A673 (cell line): ENCODE measurements around the gene NCAM2.

Experiments used
- EZH2 ChIP-seq: fragments of 200-600 bp; sonication (generic); IDR thresholded peaks from 2 replicates; pipeline ENCODE4 v1.6.1; 2017; ENCODE audit warnings: borderline replicate concordance, low read depth, mild to moderate bottlenecking, mixed read lengths, antibody characterized with exemption, low read length; ENCODE audit not compliant: poor library complexity, severe bottlenecking
- TF ChIP-seq, protein P1 (sequence below): fragments of 300-800, 200-600 bp; sonication (generic); conservative IDR thresholded peaks from 2 replicates; pipeline ENCODE4 v1.5.1; 2017; ENCODE audit warnings: low read depth, mild to moderate bottlenecking, antibody characterized with exemption, low read length, moderate library complexity, mixed read lengths

DNA sequence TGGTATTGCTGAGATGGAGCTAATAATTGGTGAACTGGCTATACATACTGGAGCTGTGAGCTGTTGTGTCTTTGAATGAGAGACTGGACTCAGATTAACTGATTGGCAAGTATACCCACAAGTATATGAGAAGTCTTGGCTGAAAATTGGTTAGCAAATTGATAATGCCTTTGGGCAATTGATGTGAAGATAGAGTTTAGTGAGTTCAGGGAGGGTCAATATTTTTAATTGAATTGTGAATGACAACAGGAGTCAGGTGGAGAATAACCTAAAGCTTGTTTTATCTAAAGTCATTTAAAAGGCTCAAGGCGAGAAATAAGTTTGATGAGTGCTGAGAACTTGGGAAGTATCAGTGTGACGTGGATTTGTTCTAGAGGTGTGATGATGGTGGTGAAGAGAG is 27.5 kb downstream of the NCAM2 start:
- TF ChIP-seq, protein P1, sequence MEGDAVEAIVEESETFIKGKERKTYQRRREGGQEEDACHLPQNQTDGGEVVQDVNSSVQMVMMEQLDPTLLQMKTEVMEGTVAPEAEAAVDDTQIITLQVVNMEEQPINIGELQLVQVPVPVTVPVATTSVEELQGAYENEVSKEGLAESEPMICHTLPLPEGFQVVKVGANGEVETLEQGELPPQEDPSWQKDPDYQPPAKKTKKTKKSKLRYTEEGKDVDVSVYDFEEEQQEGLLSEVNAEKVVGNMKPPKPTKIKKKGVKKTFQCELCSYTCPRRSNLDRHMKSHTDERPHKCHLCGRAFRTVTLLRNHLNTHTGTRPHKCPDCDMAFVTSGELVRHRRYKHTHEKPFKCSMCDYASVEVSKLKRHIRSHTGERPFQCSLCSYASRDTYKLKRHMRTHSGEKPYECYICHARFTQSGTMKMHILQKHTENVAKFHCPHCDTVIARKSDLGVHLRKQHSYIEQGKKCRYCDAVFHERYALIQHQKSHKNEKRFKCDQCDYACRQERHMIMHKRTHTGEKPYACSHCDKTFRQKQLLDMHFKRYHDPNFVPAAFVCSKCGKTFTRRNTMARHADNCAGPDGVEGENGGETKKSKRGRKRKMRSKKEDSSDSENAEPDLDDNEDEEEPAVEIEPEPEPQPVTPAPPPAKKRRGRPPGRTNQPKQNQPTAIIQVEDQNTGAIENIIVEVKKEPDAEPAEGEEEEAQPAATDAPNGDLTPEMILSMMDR = no peak
- TF ChIP-seq EZH2 = no peak
